Tibial nerve (tissue), 3 donors: Measurements from ENCODE around the gene MCOLN1.

ENCODE experiments used
- POLR2A ChIP-seq, 2 donors: fragments of 450-650 bp; IDR thresholded peaks; one replicate each; pipeline ENCODE4 v1.6.1; 2017; ENCODE audit warnings: antibody characterized with exemption in 2 of 2, mild to moderate bottlenecking in 2 of 2, moderate library complexity in 2 of 2
- TF ChIP-seq, protein P1 (sequence below), 5 experiments: fragments of 200-600 bp in 3 of 5; fragments of 450-650 bp in 2 of 5; sonication (generic) in 3 of 5; IDR thresholded peaks; one replicate each; pipeline ENCODE4 v1.5.1; 2016 to 2019; ENCODE audit warnings: antibody characterized with exemption in 5 of 5, mild to moderate bottlenecking in 3 of 5, moderate library complexity in 2 of 5

DNA sequence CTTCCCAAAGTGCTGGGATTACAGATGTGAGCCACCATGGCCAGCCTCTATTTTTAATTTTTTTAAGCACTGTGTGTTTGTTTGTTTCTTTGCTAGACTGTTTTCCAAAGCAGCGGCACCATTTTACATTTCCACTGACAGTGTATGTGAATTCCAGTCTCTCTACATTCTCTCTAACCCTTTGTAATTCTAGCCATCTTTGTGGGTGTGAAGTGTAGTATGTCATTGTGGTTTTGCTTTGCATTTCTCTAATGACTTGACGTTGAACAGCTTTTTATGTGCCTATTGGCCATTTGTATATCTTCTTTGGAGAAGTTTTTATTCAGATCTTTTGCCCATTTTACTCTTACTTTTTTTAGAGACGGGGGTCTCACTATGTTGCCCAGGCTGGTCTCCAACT lies 24.7 kb downstream of the MCOLN1 start:
- no peak for TF ChIP-seq POLR2A (IDR thresholded peaks at IDR 0.05)
- TF ChIP-seq, protein P1, sequence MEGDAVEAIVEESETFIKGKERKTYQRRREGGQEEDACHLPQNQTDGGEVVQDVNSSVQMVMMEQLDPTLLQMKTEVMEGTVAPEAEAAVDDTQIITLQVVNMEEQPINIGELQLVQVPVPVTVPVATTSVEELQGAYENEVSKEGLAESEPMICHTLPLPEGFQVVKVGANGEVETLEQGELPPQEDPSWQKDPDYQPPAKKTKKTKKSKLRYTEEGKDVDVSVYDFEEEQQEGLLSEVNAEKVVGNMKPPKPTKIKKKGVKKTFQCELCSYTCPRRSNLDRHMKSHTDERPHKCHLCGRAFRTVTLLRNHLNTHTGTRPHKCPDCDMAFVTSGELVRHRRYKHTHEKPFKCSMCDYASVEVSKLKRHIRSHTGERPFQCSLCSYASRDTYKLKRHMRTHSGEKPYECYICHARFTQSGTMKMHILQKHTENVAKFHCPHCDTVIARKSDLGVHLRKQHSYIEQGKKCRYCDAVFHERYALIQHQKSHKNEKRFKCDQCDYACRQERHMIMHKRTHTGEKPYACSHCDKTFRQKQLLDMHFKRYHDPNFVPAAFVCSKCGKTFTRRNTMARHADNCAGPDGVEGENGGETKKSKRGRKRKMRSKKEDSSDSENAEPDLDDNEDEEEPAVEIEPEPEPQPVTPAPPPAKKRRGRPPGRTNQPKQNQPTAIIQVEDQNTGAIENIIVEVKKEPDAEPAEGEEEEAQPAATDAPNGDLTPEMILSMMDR (IDR thresholded peaks at IDR 0.05) = no peak
